ENCODE results near the gene LHX1.

Gene LHX1

DNA sequence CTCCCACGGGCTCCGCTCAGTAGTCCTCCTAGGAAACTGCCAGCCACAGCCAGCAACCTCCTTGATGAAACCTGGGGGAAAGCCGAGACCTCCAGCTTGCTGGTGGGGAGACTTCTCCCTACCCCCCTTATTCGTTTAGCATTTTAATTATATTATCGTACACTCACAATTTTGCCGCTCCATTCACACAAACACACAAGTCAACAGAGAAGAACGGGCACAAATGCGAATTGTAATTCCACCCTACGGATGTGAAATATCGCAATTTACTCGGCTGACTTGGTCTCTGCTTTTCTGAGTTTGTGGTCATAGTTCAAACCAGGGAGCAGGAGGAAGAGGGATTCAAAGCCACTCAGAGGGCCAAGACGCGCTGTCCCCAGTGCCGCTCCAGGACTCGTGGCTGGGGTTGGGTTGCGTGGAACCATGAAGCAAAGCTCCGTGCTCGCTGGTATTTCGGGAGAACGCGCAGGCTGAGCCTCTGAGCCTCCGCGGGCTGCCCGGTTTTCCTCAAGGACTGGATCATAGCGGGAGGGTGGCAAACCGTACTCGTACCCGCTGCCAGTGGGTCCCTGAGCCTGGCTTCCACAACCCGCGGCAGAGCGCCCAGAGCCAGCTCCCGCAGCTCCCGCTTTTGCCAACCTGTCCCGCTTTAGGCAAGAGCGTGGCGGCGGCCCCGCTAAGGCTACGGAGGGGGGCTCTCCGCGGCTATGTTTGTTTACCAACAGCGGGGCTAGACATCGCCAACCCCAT is 2.0 kb downstream of the LHX1 start:
- no peak for DNase-seq (ENCODE audit: low read depth)

DNA sequence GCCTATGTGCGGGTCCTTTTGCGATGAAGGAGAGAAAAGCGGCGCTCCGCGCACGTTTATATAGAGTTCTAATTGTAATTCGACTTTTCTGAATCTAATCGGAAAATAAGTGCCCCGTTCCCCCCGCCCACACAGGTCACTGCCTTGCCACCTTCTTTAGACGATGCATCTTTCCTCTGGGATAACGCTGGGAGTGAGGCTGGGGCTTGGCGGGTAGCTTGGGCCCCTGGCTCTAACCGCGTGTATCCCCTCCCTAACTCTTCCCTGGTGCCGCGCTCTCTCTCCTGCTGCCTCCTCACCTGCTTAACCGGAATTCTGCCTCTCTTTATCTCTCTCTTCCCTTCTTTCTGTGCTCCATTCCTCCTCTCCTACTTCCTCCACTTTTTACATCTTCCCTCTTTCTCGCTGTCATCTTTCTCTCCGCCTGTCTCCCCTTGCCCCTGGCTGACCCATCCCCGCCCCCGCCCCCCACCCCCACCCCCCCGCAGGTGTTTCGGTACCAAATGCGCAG is 2.6 kb downstream of the LHX1 start:
- no peak for DNase-seq (ENCODE audit: low read depth)

DNA sequence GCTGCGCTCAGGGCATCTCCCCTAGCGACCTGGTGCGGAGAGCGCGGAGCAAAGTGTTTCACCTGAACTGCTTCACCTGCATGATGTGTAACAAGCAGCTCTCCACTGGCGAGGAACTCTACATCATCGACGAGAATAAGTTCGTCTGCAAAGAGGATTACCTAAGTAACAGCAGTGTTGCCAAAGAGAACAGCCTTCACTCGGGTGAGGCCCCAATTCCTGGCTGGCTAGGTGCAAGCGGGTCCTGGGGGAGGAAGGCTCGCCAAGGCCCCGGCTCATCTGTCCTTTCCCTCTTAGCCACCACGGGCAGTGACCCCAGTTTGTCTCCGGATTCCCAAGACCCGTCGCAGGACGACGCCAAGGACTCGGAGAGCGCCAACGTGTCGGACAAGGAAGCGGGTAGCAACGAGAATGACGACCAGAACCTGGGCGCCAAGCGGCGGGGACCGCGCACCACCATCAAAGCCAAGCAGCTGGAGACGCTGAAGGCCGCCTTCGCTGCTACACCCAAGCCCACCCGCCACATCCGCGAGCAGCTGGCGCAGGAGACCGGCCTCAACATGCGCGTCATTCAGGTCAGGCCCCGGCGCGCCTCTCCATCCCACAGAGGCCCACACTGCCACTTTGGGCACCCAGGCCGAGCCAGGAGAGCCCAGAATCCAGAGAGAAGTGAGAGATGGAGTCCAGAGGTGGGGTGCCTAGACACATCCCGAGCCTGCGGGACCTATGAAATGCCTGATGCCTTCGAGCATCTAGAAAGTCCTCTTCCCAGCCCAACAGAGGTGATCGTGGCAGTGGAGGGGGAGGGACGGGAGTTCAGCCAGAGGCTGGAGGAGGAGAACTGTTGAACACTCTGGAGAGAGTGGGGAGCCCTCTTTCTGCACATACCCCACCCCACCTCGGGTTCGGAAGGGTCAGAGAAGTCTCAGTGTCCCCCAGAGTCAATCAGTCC is 3.3 kb downstream of the LHX1 start:
- DNase-seq (ENCODE audit: low read depth), result no peak

DNA sequence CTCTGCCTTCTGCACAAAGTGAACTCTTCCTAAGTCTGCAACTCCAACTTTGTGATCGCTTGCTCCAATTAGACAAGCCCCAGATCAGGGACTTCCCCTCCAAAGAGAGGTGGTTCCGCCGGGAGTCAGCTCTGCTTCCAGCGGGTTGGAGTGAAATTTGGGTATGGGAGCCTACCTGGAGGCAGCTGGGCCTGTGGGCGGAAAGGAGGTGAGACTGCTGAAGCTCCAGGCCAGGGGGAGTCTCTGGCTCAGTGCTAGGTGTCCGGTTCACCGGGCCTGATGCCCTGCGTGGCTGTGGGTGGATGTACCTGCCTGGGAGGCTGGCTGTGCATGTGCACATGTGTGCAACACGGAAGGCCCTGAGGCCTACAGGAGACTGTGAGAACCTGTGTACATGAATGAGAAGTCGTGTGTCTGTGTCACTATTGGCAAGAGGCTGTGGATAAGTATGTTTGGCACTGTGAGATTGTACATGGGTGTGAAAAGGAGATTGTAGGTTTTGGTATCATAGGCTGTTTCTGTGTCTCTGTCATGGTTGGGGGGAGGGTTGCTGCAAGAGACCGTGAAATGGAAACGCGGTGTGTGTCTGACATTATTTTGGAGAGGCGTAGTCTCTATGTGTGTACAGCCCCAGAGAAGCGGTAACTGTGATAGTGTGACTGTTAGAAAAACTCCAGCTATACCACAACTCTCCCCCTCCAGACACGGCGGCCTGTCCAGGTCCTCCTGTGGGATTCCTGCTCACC is 4.2 kb downstream of the LHX1 start:
- DNase-seq (ENCODE audit: low read depth), result no peak

DNA sequence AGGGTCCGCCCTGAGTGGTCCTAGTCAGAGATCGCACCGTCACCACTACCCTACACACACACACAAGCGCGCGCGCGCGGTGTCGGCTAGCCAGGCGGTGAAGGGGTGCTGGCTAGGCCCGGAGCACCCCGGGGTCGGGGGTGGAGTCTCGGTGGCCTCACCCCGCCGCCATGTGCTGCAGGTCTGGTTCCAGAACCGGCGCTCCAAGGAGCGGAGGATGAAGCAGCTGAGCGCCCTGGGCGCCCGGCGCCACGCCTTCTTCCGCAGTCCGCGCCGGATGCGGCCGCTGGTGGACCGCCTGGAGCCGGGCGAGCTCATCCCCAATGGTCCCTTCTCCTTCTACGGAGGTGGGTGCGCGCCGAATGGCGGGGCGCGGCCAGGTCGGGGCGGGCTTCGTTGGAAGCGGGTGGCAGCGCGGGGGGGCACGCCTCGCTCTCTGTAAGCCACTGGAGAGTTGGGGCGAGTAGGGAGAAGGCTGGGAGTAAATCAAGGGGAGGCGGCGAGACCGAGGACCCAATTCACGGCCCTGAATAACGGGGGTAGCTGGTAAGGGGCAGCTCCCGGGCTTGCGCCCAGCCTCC is 4.8 kb downstream of the LHX1 start:
- no peak for DNase-seq (ENCODE audit: low read depth)

DNA sequence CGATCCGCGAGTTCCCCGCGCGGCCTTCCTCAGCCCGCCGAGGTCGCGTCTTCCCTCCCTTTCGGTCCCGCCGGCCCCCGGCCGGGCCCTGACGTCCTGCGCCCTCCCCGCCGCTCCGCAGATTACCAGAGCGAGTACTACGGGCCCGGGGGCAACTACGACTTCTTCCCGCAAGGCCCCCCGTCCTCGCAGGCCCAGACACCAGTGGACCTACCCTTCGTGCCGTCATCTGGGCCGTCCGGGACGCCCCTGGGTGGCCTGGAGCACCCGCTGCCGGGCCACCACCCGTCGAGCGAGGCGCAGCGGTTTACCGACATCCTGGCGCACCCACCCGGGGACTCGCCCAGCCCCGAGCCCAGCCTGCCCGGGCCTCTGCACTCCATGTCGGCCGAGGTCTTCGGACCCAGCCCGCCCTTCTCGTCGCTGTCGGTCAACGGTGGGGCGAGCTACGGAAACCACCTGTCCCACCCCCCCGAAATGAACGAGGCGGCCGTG is 5.4 kb downstream of the LHX1 start:
- DNase-seq (ENCODE audit: low read depth), result no peak

DNA sequence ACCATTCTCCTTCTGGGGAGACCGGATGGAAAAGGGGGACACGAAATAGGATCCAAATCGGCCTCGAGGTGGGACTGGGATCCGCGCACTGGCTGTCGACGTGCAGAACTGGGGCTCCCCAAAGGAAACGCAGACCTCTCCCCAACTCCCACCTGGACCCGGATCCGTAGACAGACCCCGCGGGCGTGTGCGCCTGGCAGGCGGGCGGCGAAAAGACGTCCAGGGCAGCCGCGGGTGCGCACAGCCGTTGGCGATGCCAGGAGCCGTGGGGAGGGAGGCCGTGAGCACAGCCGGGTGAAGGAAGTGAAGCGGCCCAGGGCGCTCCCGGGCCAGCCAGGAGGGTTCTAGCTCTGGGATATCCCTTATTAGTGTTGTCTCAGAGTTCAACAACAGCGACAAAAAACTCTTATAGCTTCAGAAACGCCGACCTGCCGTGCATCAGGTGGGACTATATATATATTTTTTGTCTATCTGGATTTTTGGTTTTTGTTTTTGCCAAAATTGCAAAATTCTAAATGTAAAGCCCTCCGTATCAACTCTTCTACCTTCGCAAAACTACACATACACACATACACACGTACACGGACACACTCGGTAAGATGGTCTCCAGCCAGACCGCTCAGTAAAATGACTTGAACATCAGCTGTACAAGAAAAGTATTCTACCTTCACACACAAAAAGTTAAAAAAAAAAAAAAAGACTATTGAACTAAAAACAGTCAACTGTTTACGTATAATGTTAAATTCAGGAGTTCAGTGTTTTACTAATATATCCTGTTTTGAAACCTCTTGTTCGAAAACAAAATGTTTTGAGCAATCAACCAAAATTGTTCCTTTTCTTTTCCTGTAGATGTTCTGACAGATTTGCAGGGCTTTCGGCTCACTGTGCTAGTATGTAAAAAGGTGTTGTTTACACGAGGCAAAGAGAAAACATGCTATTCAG is 6.2 kb downstream of the LHX1 start:
- DNase-seq (ENCODE audit: low read depth), result no peak

DNA sequence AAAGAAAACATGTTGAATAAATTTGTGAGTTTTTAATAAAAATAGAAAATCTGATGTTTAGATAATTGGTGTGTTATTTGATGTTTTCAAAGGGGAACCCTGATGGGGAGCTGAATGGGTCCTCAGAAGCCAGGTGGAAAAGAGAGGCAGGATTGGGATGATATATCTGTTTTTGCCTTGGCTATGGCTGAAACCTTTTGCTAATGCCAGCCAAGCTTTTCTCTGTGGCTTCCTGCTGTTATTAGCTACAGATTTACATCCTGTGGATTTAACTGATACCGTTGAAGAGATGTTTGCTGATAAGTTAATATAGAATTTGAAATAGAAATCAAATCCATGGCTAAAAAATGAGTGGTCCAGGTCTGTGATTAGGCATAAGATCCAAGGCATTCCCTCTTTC is 7.3 kb downstream of the LHX1 start:
- DNase-seq (ENCODE audit: low read depth), result no peak

DNA sequence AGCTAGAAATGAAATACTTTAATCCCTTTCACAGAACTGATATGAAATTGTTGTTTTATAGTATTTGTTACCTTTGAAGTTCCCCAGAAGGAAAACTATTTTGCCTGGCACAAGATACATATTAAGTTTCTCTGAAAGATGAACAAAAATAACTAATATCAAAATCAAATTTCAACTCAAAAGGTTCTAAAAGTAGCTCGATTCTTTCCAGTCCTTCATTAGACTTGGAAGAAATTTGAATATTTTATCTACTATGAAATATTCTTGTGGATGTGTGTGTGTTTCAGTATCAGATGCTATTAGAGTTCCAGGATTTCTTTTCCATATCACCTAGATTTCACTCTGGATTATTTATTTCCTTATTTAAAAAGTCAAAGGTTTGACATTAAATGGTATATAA is 7.9 kb downstream of the LHX1 start:
- DNase-seq (ENCODE audit: low read depth), result no peak

DNA sequence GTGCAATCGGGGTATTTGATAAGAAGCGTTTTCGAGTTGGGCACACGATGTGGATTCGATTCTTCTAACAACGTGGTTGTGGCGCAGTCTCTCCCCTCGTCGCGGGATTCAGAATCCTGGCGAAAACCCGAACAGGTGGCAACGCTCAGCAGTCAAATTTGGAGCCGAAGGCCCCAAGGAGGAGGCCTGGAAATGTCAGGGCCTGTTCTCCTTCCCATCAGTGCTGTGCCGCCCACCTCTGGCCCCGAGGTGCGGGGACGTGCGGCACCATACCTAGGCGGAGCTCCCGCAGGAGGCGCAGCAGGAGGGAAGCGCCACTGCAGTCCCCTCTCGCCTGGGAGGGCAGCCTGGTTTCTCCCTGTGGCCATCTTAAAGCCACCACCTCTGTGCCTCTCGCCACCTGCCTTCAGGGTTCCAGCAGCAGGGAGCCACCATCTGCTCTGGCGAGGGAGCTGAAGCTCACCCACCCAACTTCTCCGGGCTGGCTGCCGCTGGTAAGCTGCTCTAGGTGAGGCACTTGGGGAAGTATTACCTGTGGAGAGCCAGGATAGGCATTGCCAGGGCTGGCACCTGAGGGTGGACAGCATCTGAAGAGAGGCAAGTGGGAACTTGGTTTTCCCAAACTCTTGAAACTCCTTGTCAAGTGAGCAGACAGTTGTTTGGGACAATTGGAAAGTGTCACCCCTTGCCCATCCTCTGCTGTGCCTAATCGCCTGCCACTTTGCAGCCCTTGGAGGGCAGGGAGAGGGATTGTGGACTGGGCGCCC is 8.9 kb downstream of the LHX1 start:
- no peak for DNase-seq (ENCODE audit: low read depth)

DNA sequence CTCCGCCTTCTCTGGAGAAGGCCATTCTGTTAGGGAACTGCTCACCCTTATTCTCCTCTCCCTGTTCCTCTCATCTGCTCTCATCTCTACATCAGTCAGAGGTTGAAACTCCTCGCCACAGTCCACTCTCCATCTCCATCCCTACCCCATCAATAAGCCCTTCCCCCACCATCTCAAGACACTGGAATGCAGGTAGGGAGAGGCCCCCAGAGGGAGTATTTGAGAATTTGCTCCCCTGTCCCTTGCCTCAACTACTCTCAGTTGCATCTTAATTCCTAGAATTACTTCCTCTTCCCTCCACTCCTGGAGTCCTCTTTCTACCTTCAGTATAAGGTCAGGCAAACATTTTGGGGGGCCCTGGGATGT is 9.4 kb downstream of the LHX1 start:
- no peak for DNase-seq (ENCODE audit: low read depth)

DNA sequence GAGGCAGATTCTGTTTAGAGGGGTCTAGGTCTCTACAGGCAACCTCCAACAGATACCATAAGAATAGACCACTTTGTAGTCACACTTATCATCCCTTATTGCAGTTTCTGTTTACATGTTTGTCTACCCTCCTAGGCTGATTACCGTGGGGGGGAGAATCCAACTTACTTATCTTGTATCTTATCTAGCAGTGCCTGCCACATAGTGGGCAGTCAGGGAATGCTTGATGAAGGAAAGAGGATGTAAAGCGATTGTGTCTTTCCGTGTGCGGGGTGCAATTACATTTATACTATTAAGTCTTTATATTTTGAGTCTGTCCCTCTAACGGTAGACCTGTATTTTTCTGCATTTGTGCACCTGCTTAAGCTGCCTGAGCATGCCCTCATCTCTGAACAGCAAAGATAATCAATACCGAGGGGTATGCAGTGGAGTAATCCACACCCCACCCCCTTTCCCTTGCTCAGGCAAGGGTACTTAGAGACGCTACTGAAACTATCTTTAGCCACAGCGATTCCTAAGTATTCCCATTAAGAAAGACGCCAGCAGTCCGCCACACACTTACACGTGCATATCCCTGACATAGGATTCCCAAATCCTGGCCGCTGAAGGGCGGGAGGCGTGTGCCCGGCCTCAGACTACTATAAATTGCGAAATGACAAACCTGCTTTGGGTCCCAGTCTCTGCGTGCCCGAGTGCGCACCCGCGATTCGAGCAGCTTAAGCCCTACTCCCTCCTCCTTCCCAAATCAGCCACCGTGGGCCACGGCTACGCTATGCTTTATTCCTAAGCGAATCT is 10.8 kb downstream of the LHX1 start:
- DNase-seq (ENCODE audit: low read depth), result no peak

DNA sequence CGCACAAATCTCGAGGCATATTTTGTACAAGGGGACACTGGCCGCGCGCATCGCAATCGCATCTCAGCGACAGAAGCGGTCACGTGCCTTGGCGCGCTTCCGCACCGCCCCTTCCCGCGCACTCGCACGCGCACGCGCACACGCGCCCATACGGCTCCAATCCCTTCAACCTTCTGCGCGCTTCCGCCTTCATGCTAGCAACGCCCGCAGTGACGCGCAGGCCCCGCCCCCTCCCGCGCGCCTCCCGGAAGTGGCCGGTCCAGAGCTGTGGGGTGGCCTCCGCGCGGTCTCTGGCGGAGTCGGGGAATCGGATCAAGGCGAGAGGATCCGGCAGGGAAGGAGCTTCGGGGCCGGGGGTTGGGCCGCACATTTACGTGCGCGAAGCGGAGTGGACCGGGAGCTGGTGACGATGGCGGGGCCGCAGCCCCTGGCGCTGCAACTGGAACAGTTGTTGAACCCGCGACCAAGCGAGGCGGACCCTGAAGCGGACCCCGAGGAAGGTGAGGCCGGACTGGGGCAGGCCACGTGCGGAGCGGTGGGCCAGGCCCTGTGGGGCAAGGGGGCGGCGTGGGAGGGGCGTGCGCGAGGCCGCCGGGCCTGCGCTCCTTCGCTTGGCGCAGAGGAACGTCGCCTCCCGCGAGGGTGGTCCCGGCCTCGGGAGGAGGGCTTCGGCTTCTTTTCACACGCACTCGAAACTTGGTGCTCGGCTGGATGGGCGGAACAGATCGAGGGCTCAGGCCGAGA is 11.6 kb downstream of the LHX1 start, which contains the start of gene AATF:
Gene AATF, plus strand, starts transcription at position 238 of the 744 bp plus-strand sequence. Its CDS starts 172 bp downstream, at position 410.
- peak; percentile 96 for DNase-seq (ENCODE audit: low read depth)

DNA sequence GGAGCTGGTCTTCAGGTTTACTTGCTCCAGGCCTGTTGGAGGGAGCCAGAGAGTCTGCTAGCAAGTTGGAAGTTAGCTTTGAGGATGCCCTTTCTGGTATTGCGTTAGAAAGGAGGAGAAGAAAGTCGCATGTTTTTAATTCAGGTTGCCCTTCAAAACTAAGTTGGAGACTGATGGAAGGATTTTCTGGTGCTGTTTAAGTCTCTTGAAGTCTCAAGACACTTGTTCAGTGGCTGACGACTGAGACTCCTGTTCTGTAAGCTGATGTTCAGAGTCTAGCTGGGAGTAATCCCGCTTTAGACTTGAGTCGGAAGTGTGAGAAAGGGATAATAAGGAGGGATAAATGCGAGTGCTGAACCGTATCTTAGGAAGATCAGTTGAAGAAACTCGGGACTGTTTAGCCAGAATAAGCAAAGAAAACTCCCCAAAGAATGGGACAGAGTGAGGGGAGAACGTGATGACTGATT is 12.2 kb downstream of the LHX1 start:
- no peak for DNase-seq (ENCODE audit: low read depth)

DNA sequence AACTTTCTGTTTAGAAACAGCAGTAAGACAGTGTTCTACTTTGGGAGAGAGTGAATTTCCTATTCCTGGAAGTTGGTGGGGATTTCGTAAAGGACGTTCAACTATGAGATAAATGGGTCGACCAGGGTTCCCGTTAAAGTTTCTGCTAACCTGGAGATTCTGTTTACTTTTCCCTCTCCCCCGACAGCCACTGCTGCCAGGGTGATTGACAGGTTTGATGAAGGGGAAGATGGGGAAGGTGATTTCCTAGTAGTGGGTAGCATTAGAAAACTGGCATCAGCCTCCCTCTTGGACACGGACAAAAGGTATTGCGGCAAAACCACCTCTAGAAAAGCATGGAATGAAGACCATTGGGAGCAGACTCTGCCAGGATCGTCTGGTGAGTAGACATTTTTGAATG is 12.8 kb downstream of the LHX1 start:
- no peak for DNase-seq (ENCODE audit: low read depth)

DNA sequence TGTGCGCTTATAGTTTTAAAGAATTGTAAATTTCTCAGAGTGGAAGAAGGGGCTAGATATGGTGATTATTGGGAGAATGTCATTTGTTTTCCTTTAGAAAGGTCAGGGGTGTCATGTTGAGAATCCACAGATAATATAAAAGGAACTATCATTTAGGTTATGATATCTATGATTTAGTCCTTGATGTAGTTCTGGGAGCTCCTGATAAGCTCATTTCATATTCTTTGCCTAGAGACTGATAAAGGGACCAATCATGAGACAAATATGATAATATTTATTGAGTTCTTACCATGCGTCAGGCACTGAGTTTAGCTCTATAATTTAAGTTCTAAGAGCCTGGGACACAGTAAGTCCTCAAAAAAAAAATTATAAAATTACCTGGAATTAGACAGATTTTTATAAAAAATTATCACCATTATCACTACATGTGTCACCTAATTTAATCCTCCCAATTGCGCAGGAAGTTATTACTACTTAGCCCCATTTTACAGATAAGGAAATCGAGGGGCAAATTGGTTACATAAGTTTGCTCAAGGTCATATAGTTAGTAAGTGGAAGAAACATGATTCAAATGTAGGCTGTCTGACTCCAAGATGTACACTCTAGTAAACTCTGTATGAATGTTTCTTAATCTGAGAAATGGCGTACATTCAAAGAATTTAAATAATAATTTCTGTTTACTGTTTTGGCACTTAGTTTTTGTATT is 14.0 kb downstream of the LHX1 start:
- no peak for DNase-seq (ENCODE audit: low read depth)

DNA sequence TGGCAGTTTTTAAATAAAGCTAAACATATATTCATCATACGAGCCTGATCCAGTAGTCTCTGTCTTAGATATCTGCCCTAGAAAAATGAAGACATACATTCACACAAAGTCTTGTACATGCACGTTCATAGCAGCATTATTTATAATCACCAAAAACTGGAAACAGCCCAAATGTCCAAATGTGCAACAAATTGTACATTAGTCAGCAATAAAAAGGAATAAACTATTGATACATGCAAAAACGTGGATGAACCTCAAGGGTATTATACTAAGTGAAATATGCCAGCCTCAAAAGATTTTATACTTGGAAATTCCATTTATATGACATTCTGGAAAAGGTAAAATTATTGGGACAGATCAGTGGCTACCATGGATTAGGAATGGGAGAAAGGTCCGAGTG is 34.2 kb downstream of the LHX1 start:
- no peak for DNase-seq (ENCODE audit: low read depth)
